Body of pancreas (tissue), 4 donors: Measurements from ENCODE around the gene CDHR1.

ENCODE experiments used
- POLR2A ChIP-seq, 3 donors: fragments of 450-650 bp; IDR thresholded peaks; one replicate each; pipeline ENCODE4 v1.6.1; 2016; ENCODE audit warnings: antibody characterized with exemption in 3 of 3, mild to moderate bottlenecking in 2 of 3
- TF ChIP-seq, protein P1 (sequence below), 7 experiments: fragments of 450-650 bp in 4 of 7; fragments of 200-600 bp in 3 of 7; sonication (generic) in 3 of 7; IDR thresholded peaks; one replicate each; pipeline ENCODE4 v1.5.1; 2016 to 2019; ENCODE audit warnings: antibody characterized with exemption in 7 of 7

DNA sequence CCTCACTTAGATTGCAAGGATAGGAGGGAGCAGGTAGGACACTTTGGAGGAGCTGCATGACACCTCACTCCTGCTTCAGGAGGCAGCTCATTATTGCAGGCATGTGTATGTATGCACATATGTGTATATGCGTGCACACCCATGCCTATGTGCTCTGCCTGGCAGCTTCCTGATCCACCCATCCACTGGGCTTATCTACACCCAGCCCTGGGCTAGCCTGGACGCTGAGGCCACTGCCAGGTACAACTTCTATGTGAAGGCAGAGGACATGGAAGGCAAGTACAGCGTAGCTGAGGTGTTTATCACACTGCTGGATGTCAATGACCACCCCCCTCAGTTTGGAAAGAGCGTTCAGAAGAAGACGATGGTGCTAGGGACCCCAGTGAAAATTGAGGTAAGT lies 17.7 kb downstream of the CDHR1 start:
- TF ChIP-seq, protein P1, sequence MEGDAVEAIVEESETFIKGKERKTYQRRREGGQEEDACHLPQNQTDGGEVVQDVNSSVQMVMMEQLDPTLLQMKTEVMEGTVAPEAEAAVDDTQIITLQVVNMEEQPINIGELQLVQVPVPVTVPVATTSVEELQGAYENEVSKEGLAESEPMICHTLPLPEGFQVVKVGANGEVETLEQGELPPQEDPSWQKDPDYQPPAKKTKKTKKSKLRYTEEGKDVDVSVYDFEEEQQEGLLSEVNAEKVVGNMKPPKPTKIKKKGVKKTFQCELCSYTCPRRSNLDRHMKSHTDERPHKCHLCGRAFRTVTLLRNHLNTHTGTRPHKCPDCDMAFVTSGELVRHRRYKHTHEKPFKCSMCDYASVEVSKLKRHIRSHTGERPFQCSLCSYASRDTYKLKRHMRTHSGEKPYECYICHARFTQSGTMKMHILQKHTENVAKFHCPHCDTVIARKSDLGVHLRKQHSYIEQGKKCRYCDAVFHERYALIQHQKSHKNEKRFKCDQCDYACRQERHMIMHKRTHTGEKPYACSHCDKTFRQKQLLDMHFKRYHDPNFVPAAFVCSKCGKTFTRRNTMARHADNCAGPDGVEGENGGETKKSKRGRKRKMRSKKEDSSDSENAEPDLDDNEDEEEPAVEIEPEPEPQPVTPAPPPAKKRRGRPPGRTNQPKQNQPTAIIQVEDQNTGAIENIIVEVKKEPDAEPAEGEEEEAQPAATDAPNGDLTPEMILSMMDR (IDR thresholded peaks at IDR 0.05): no peak
- TF ChIP-seq POLR2A (IDR thresholded peaks at IDR 0.05): no peak
